NCI-H446 (cell line): Measurements from ENCODE around the gene PRDM5.

ENCODE experiments used
- DNase-seq, 2 experiments: peaks; one replicate each; lab custom pipeline; 2025; lab: John Stamatoyannopoulos, UW

PRDM5 gene

DNA sequence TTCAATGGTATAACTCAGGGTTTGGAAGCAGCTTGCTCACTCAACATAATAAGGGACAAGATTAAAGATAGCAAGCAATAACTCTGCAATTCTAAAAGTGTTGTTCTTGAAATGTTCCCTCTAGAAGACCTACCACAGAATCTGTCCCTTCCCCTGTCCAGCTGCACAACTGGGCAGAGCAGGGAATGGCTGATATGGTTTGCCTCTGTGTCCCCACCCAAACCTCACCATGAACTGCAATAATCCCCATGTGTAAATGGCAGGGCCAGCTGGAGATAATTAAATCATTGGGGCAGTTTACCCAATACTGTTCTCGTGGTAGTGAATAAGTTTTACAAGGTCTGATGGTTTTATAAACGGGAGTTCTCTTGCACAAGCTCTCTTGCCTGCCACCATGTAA is 19.1 kb downstream of the PRDM5 start:
- no peak for DNase-seq

DNA sequence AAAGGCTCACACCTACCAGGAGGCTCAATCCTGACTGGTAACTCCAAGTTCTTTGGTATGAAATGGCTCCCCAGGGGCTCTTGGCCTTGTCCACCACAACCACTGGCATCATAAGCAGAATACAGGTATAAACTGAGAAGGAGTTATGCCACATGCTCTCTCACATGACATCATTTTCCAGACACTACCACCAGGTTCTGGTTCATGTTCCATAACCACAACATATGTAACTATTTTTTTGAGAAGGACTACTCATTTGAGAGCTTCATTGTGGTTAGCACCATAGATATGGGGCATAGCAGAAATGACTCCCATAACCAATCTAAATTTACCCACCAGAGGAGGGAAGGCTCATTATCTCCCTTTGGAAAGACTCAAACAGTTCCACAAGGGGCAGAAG is 19.6 kb downstream of the PRDM5 start:
- no peak for DNase-seq

DNA sequence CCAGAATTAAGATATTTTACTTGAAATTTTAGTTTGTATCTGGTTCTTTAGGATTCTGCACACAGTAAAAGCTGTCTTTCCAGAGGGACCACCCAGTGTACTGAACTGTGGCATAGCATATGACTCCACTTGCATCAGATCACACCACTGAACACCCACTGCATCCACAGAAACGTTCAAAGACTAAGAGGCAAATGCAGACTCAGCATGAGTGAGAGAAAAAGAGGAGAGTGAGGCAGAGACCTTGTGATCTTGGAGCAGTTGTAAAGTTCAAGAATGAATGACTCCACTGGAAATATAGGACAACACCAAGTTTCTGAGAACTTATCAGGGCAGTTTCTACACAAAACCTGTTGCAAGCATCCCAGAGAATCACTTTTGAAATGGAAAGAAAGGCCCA is 20.8 kb downstream of the PRDM5 start:
- DNase-seq, result no peak

GRCh38 chr4:120897981-120898719 is 24.4 kb downstream of the PRDM5 start:
- no peak for DNase-seq

- DNase-seq, result no peak
Observed at GRCh38 chr4:120895554-120895953, 27.0 kb downstream of the PRDM5 start.

GRCh38 chr4:120893314-120893713 is 29.2 kb downstream of the PRDM5 start:
- no peak for DNase-seq

- DNase-seq, result no peak
Observed at GRCh38 chr4:120886191-120886590, 36.3 kb downstream of the PRDM5 start.

GRCh38 chr4:120881846-120882245 is 40.7 kb downstream of the PRDM5 start:
- no peak for DNase-seq

DNA sequence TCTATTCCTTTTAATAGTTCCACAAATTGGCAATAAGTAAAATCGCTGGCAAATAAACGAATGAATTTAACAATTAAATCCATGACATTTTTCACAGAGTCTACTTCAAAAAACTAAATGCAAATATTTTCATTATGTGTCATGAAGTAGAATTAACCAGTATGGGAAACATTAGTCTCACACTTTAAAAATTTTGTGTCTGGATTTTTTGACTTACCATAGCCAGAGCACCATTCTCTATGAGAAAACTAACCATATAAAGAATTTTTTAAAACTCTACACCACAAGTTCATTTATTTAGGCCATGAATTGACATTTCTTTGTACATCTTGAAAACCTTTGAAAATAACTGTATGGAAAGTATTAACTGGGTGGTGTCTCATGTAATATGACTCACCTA is 41.2 kb downstream of the PRDM5 start:
- DNase-seq, result no peak

- DNase-seq, result no peak
Observed at GRCh38 chr4:120877021-120877420, 45.5 kb downstream of the PRDM5 start.

DNA sequence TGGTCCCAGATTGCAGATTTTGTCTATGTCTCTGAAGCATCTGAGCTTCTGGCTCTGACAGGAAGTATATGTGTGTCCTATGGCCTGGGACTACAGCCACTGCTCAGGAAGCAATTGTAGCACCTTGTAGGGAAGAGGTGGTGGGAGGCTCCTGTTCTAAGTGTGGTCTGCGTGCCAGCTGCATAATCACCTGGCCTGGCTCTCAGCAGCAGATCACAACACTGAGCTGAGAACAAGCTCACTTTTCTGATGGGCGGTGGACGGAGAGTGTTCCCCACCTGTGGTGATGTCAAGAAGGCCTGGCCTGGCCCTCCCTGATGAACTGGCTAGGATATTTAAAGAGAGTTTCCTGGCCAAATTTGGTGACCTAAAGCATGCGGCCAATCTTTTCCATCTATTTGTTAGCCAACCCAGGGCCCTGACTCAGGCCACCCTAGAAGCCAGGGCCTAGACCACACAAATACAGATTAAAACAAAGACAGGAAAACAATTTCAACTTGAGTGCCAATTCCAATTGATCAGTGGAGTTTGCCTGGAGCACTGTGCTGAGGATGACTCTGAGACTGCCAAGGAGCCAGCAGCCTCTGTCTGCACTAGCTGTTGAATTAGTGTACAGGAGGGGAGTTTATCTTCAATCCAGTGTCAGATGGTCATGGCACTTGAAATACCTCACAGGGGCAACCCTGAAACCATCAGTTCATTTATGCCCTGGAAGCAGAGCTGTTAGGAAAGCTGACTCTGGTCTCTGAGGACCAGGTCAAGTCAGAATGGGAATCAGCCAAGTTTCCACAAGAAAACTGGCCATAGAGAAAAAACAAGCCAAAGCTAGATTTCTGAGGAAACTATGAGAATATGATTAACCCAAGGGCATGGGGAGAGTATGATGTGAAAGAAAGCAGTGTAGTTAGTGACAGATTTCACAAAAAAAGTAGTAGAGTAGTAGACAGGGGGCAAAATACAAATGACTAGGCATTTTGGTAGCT is 47.4 kb downstream of the PRDM5 start:
- DNase-seq, result no peak

- DNase-seq, result peak in 1 of 2 experiments; percentile 14
Observed at GRCh38 chr4:120873554-120873953, 49.0 kb downstream of the PRDM5 start.

DNA sequence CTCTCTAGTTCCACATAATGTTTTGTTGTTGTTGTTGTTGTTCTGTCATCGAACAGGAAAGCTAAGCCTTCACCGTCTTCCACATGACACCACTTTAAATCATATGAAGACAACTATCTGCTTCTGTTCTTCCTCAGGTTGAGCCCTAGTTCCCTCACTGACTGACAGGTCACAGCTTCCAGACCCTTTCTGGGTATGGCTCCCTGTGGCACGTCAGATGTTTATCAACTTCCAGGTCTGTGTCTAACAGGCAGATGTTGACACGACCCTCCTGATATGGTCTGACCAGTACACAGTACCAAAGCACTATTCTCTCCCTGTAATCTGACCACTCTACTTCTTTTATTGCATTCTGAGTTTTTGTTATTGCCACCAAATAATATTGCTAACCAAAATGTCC is 51.4 kb downstream of the PRDM5 start:
- DNase-seq, result no peak

DNA sequence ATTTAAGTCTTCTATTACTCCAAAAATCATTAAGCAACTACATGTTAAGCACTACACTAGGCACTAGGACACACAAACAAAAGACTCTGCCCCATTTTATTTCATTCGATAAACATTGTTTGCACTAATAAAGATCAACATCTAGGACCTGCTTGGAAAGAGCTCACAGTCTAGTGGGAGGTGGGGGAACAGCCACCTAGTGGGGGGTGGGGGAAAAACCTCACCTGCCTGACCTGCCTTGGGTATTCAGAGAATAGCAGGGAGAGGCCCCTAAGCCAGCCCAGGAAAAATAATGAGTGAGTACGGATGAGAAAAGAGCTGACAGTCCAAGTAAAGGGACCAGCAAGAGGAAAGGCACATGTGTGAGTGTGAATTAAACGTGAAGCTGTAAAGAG is 52.2 kb downstream of the PRDM5 start:
- no peak for DNase-seq

GRCh38 chr4:120869613-120870278 is 52.8 kb downstream of the PRDM5 start:
- peak in 1 of 2 experiments; percentile 34 for DNase-seq

- DNase-seq, result no peak
Observed at GRCh38 chr4:120867506-120867905, 55.0 kb downstream of the PRDM5 start.

DNA sequence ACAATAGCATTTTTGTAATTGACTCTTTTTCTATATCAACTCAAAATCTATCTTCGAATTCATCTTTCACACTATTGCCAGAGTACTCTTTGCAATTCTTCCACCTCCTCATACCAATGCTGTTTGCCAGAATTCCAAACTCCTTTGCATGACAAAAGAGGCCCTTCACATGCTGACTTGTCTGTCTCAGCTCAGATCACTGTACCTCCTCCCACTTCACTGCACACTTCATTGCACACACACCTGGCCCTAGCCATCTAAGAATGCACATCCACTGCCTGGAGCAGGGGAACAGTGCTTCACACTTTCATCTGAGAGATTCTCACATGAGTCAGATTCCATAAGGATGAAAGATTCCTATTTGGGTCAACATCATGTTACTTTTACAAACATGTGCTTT is 56.5 kb downstream of the PRDM5 start:
- DNase-seq, result peak in 1 of 2 experiments; percentile 5

DNA sequence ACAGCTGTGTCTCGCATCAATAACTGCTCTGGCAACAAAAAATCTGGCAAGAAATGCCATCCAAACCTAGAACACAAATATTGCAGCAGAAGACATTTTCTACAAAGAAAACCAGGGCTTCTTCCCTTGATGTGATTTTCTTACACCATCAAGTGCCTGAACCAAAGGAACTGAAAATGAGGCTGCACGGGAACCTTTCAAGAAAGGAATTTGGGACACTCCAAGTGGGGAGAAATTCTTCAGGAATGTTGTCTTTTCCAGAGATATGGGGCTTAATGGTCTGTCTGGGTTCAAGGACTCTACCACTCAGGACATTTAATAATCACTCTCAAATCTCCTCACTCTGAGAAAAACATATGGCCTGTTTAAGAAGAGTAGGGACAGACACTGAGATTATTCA is 57.6 kb downstream of the PRDM5 start:
- DNase-seq, result no peak

- DNase-seq, result no peak
Observed at GRCh38 chr4:120862432-120862831, 60.1 kb downstream of the PRDM5 start.

DNA sequence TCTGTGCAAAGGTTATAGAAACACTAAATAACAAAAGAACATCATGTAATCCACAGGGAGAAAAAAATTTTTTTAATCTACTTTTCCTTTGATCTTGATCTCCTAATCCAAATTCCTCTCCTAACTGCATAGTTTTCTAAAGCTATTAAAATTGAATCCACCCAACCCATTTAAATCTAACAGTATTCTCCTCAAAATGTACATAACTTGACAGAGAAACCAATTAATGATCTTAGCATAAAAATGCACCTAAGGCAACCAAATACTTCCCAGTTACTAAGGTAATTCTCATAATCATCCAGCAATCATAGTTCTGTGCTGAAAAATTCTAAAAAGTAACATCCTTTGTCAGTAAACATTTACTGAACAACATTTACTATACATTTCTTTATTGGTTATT is 60.7 kb downstream of the PRDM5 start:
- no peak for DNase-seq

DNA sequence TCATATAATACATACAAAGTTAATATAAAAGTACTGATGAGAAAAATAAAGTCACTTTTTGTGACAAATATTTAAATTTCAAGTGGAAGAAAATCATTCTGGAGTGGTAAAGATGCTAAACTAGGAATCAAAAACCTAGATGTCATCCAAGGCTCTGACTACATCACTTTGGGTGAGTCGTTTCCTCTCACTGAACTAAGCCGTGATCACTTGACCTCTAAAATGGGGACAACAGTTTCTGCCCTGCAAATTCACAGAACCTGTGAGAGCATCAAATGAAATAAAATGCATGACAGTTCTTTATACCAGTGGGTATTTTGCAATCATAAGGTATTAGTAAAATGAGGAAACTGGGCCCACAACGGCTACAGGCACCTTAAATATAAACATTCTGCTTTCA is 63.8 kb downstream of the PRDM5 start:
- no peak for DNase-seq

DNA sequence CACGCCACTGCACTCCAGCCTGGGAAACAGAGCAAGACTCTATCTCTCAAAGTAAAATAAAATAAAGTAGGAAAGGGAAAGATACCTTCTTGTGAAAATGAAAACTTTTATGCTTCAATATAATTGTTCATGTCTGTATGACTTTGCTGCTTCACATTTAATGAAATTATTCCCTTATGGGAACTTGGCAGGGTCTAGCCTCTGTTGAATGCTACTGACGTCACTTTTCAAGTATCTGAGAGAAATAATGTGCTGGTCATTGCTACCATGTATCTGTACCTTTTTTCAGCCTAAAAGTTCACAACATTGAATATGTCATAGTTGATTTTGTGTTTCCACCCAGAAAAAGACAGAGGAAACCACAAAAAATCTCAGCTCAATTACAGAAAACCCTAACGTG is 65.2 kb downstream of the PRDM5 start:
- DNase-seq, result no peak

DNA sequence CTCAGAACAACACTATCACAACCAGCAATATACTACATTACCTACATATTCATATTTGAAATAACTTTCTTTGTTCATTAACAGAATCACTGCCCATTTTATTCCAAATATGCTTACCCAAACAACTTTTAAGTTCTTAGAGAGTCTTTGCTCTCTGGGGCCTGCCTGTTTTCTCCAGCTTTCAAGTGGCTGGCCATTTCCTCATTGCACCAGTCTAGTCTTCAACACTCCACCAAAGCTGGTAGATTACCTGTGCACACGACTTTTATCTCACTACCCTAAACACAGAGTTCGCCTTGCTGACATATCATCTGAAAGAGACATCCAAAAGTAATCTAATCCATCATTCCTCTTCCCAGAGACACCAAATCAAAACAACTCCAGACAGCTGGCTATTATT is 66.2 kb downstream of the PRDM5 start:
- DNase-seq, result no peak
